ENCODE results near the gene BORCS5.
A peak's percentile ranks its signal among the peaks of the same experiment; 100 is the strongest.

Gene BORCS5

DNA sequence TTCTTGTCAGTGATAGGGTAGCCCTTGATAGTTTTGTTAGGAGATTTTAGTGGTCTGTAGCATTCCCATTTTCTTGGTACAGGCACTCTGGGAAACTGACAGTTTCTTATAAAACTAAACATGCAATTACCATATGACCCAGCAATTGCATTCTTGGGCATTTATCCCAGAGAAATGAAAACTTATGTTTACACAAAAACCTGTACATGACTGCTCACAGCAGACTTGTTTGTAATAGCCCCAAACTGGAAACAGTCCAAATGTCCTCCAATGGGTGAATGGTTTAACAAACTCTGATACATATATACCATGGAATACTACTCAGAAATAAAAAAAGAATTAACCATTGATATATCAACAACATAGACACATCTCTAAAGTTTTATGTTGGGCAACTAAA, 75.5 kb downstream of the BORCS5 start:
- CTCF ChIA-PET = no interaction called here
- POLR2A ChIA-PET = no interaction called here
- no peak overlapping the region for H3K4me3 ChIP-seq (ENCODE audit: low read depth, low read length)
- TF ChIP-seq, protein P1, sequence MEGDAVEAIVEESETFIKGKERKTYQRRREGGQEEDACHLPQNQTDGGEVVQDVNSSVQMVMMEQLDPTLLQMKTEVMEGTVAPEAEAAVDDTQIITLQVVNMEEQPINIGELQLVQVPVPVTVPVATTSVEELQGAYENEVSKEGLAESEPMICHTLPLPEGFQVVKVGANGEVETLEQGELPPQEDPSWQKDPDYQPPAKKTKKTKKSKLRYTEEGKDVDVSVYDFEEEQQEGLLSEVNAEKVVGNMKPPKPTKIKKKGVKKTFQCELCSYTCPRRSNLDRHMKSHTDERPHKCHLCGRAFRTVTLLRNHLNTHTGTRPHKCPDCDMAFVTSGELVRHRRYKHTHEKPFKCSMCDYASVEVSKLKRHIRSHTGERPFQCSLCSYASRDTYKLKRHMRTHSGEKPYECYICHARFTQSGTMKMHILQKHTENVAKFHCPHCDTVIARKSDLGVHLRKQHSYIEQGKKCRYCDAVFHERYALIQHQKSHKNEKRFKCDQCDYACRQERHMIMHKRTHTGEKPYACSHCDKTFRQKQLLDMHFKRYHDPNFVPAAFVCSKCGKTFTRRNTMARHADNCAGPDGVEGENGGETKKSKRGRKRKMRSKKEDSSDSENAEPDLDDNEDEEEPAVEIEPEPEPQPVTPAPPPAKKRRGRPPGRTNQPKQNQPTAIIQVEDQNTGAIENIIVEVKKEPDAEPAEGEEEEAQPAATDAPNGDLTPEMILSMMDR (IDR thresholded peaks at IDR 0.05; ENCODE audit: insufficient read depth, low read length, missing control alignments) = no peak
- DNase-seq (ENCODE audit: low read depth, low spot score) = peak; percentile 65

DNA sequence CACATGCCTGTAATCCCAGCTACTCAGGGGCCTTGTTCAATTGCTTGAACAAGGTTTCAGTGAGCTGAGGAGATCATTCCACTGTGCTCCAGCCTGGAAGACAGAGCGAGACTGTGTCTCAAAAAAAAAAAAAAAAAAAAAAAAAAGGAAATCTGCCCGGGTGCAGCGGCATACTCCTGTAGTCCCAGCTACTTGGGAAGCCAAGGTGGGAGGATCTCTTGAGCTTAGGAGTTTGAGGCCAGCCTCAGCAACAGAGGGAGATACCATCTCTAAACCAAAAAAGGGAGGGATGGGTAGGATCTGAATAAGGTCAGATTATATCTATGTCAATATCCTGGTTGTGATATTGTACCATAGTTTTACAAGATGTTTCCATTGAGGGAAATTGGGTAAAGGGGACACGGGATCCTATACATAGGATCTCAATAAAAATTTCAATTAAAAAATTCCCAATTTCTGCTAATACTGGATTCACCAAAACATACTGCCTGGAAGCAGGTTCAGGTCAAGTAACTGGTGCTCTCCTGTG, 76.4 kb downstream of the BORCS5 start:
- DNase-seq (ENCODE audit: low read depth, low spot score) = no peak
- no peak overlapping the region for H3K4me3 ChIP-seq (ENCODE audit: low read depth, low read length)
- TF ChIP-seq, protein P1 (IDR thresholded peaks at IDR 0.05; ENCODE audit: insufficient read depth, low read length, missing control alignments) = no peak
- CTCF ChIA-PET = no interaction called here
- POLR2A ChIA-PET = no interaction called here

DNA sequence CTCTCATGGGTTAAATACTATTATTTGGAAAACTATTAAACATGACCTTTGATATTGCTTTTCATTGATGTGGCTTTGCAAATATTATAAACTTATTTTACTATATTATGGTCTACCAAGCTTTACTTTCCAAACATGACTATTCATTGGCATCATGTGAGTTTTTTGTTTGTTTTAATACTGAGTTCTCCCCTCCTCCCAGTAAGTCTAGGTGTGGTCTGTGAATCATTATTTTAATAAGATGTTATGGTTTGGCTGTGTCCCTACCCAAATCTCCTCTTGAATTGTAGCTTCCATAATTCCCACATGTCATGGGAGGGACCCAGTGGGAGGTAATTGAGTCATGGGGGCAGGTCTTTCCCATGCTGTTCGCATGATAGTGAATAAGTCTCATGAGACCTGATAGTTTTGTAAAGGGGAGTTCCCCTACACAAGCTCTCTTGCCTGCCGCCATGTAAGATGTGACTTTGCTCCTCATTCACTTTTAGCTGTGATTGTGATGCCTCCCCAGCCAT, 80.0 kb downstream of the BORCS5 start:
- ChIA-PET POLR2A (no interaction called here), CTCF (no interaction called here)
- no peak overlapping the region for H3K4me3 ChIP-seq (ENCODE audit: low read depth, low read length)
- no peak for DNase-seq (ENCODE audit: low read depth, low spot score)
- TF ChIP-seq, protein P1 (IDR thresholded peaks at IDR 0.05; ENCODE audit: insufficient read depth, low read length, missing control alignments) = no peak

DNA sequence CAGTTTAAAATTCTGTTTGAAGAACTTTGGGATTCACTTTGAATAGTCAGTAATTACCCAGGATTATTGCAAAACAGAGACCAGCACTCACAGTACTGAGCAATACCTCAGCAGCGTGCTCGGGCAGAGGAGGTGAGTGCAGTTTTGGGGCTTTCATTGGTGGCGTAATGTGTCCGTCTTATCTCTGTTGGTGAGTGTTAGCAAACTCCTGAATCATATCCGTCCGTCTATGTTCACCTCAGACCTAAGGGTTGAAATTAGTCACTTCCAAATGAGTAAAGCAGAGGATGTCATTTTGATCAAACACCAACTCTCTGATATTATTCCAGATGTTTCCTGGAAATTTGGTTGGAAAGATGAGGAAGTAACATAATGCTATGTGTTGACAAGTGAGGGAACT, 82.8 kb downstream of the BORCS5 start:
- H3K4me3 ChIP-seq (ENCODE audit: low read depth, low read length) = no peak overlapping the region
- CTCF ChIA-PET = no interaction called here
- POLR2A ChIA-PET = no interaction called here
- no peak for DNase-seq (ENCODE audit: low read depth, low spot score)
- TF ChIP-seq, protein P1 (IDR thresholded peaks at IDR 0.05; ENCODE audit: insufficient read depth, low read length, missing control alignments) = no peak

DNA sequence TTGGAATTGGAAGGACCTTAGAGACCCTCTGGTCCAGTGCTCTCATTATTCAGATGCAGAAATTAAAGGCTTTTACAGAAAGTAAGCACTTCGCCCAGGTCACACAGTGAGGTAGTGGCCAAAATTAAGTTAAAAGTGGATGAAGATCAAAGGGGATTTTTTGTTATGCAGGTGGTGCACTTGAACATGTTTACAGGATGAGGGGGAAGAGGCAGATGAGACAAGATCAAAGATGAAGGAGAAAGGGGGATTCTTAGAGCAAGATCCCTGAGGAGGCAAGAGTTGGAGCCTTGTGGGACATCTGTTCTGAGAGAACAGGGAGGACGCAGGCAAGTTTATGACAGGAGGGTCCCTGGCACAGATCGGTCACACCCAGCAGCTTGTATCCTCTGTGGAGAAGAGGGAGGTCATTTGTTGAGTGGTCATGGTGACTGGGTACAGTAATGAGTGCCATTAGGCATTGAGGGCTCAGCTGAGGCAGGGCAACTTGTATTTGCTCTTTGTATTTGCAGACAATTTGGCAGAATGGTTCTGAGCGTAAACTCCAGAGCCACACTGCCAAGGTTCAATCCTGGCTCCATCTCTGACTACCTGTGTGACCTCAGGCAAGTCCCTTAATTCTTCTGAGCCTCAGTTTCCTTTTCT, 84.0 kb downstream of the BORCS5 start:
- CTCF ChIA-PET = no interaction called here
- H3K4me3 ChIP-seq (ENCODE audit: low read depth, low read length) = no peak overlapping the region
- POLR2A ChIA-PET = no interaction called here
- no peak for DNase-seq (ENCODE audit: low read depth, low spot score)
- TF ChIP-seq, protein P1 (IDR thresholded peaks at IDR 0.05; ENCODE audit: insufficient read depth, low read length, missing control alignments) = no peak

DNA sequence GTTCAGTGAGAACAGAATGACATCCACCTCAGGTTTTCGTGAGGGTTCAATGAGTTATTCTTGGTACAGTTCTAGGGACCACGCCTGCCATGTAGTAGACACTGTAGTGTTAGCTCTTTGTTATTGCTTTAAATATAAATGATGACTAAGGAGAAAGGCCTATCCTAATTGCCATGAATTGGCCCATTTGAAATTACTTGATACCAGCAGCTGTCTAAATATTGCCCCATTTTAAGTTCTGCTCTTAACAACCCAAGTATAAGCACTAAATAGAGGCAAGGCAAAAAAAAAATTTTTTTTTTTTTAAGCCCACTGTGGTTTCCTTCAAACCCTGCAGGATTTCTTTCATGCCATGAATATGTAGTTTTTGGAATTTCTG, 84.5 kb downstream of the BORCS5 start:
- ChIA-PET POLR2A (no interaction called here), CTCF (interaction anchor here (0.9 kb wide), 1 partner anchor 122 kb away, joined by 5 read pairs; the partner anchor contains the start of gene DUSP16)
- H3K4me3 ChIP-seq (ENCODE audit: low read depth, low read length) = no peak overlapping the region
- TF ChIP-seq, protein P1 (IDR thresholded peaks at IDR 0.05; ENCODE audit: insufficient read depth, low read length, missing control alignments) = no peak
- no peak for DNase-seq (ENCODE audit: low read depth, low spot score)
